ENCODE data around the gene PI16. TPM values are rescaled to one million over a fixed set of nuclear protein-coding genes. Genes with fewer than 3 reads are reported as not detected.

PI16 gene
- total RNA-seq, 4 donors from 2014 or later: 1.0 to 8.4 (median 2.2) TPM

- DNase-seq: no peak
- H3K9me3 ChIP-seq: no peaks in the 10 kb centered on the region
- H3K27me3 ChIP-seq: no peaks in the 10 kb centered on the region
- H3K27ac ChIP-seq: no peak overlapping the region
- WGBS, 2 donors: 55 to 79% methylated on average over 12 to 13 of the region's 13 CpGs
- TF ChIP-seq, protein P1, sequence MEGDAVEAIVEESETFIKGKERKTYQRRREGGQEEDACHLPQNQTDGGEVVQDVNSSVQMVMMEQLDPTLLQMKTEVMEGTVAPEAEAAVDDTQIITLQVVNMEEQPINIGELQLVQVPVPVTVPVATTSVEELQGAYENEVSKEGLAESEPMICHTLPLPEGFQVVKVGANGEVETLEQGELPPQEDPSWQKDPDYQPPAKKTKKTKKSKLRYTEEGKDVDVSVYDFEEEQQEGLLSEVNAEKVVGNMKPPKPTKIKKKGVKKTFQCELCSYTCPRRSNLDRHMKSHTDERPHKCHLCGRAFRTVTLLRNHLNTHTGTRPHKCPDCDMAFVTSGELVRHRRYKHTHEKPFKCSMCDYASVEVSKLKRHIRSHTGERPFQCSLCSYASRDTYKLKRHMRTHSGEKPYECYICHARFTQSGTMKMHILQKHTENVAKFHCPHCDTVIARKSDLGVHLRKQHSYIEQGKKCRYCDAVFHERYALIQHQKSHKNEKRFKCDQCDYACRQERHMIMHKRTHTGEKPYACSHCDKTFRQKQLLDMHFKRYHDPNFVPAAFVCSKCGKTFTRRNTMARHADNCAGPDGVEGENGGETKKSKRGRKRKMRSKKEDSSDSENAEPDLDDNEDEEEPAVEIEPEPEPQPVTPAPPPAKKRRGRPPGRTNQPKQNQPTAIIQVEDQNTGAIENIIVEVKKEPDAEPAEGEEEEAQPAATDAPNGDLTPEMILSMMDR (IDR thresholded peaks at IDR 0.05): no peak
- no peak for TF ChIP-seq POLR2A (IDR thresholded peaks at IDR 0.05)
- H3K4me1 ChIP-seq: peaks cover 0 to 28% (median 0%) of the 10 kb centered on the region in 3 donors
- intact Hi-C loops (cut with DNase I): no loop called here
- peaks cover 0 to 39% (median 6%) of the 10 kb centered on the region in 3 donors for H3K36me3 ChIP-seq
- H3K4me3 ChIP-seq: no peak overlapping the region
Measured at GRCh38 chr6:36927691-36928546, 26.6 kb upstream of the PI16 start.

DNA sequence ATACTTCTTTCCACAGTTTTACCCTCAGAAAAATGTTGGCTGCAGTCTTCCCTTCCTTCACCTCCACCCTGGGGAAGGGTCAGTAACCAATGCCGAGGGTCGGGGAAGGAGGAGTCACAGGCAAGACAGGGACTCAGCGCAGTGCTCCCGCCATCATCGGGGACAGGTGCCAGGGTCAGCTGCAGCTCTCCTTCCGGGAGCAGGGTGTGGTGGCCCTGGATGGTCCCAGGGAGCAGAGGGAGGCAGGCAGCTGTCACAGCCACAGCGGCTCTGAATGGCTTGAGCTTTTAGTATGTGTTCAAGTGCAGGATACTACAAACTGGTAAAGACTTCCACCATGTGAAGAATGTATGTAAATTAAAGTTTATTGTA is 26.0 kb upstream of the PI16 start:
- H3K4me1 ChIP-seq: peaks cover 0 to 28% (median 0%) of the 10 kb centered on the region in 3 donors
- intact Hi-C loops (cut with DNase I): no loop called here
- no peaks in the 10 kb centered on the region for H3K27me3 ChIP-seq
- H3K36me3 ChIP-seq: peaks cover 0 to 33% (median 3%) of the 10 kb centered on the region in 3 donors
- no peak overlapping the region for H3K27ac ChIP-seq
- TF ChIP-seq, protein P1 (IDR thresholded peaks at IDR 0.05): no peak
- no peak for TF ChIP-seq POLR2A (IDR thresholded peaks at IDR 0.05)
- H3K9me3 ChIP-seq: no peaks in the 10 kb centered on the region
- no peak overlapping the region for H3K4me3 ChIP-seq
- WGBS, 2 donors: 71 to 96% methylated on average over 1 to 3 of the region's 7 CpGs
- DNase-seq: no peak

DNA sequence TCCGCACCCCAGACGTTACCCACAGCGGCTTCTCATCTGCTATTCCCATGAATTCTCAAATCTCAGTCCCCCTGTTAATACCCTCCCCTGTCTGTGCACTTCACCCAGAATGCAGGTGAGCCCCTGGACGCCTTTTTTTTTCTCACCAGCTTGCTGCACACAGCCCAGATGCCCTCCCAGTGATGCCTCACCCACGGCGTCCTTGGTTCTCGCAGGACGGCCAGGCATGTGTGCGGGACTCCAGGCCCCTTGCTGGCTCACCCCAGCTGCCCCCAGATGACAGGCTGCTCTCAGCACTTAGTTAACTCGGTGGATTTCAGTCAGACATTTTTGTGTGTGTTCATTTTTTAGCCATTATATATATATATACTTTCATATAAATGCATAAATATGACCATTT is 25.4 kb upstream of the PI16 start:
- no peak for DNase-seq
- peaks cover 0 to 27% (median 2%) of the 10 kb centered on the region in 3 donors for H3K36me3 ChIP-seq
- no peak overlapping the region for H3K27ac ChIP-seq
- H3K9me3 ChIP-seq: no peaks in the 10 kb centered on the region
- intact Hi-C loops (cut with DNase I): no loop called here
- WGBS, 2 donors: 82 to 83% methylated on average over 10 of the region's 10 CpGs
- no peak overlapping the region for H3K4me3 ChIP-seq
- H3K4me1 ChIP-seq: peaks cover 0 to 28% (median 0%) of the 10 kb centered on the region in 3 donors
- H3K27me3 ChIP-seq: no peaks in the 10 kb centered on the region
- no peak for TF ChIP-seq POLR2A (IDR thresholded peaks at IDR 0.05)
- TF ChIP-seq, protein P1 (IDR thresholded peaks at IDR 0.05): no peak

DNA sequence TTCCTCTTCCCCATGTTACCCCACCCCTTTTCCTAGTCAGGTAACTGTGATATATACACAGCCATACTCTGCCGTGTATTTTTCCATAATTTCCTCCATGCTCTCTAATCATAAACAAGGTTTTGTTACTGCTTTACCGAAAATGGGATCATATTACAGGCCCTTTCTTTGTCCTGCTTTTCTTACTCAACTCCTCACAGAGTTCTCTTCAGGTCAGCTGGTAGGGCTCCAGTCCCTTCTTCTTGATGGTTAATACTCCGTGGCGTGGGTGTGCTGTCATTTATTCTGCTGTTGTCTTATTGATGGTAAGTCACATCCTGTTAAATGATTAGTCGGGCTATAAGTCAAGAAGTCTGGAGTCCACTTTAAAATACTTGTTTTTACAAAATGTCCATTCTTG is 24.9 kb upstream of the PI16 start:
- no peak for TF ChIP-seq POLR2A (IDR thresholded peaks at IDR 0.05)
- TF ChIP-seq, protein P1 (IDR thresholded peaks at IDR 0.05): no peak
- Histone ChIP-seq H3K27ac (no peak overlapping the region), H3K36me3 (peaks cover 0 to 22% (median 2%) of the 10 kb centered on the region in 3 donors), H3K9me3 (no peaks in the 10 kb centered on the region), H3K4me1 (peaks cover 0 to 28% (median 0%) of the 10 kb centered on the region in 3 donors), H3K4me3 (no peak overlapping the region), H3K27me3 (no peaks in the 10 kb centered on the region)
- intact Hi-C loops (cut with DNase I): no loop called here
- WGBS, 2 donors: 29 to 35% methylated on average over 5 of the region's 5 CpGs
- no peak for DNase-seq

DNA sequence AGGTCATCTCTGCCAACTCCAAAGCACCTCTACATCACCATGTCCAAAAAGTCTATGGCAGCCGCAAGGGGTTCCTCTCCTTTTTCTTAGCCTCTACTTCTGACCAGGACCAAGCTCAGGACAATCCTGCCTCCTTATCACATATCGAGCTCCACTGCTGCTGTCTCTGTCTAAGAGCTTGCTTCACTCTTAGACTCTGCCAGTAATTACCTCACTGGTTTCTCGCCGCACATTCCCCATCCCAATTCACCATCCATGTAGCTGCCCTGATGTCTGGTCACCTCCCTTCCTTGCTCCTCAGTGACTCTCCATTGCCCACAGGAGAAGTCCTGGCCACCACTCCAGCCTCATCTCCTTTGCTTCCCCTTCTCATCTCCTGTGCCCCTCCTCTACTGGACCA is 24.1 kb upstream of the PI16 start:
- intact Hi-C loops (cut with DNase I): no loop called here
- H3K27ac ChIP-seq: no peak overlapping the region
- TF ChIP-seq POLR2A (IDR thresholded peaks at IDR 0.05): no peak
- TF ChIP-seq, protein P1 (IDR thresholded peaks at IDR 0.05): no peak

More for the DNA sequence above, 24.1 kb upstream of the PI16 start:
- 85 to 89% methylated on average over 4 of the region's 4 CpGs for WGBS, 2 donors
- no peak overlapping the region for H3K4me3 ChIP-seq
- H3K36me3 ChIP-seq: peaks cover 0 to 14% (median 2%) of the 10 kb centered on the region in 3 donors
- no peak for DNase-seq
- peaks cover 0 to 28% (median 0%) of the 10 kb centered on the region in 3 donors for H3K4me1 ChIP-seq
- H3K9me3 ChIP-seq: no peaks in the 10 kb centered on the region
- no peaks in the 10 kb centered on the region for H3K27me3 ChIP-seq

Data from esophagus squamous epithelium (tissue), 5 donors.